Right lobe of liver (tissue), 6 donors: ENCODE measurements around the gene PTH1R. TPM values are rescaled to one million over a fixed set of nuclear protein-coding genes. Genes with fewer than 3 reads are reported as not detected.

Source experiments
- ATAC-seq, 4 donors: fragments of 200-7000 bp; cut with Tn5 transposase; one replicate each; pipeline ENCODE4 v1.9.1; 2020; ENCODE audit warnings: mild to moderate bottlenecking in 4 of 4, moderate library complexity in 4 of 4
- DNase-seq, 3 donors: peaks; one replicate each; pipeline ENCODE4 v3.0.0-alpha.2; 2020
- H3K27ac ChIP-seq, 3 donors: fragments of 200-600 bp; one replicate each; pipeline ENCODE4 v1.8.0; 2022
- H3K27me3 ChIP-seq, 2 donors: fragments of 200-600 bp; one replicate each; pipeline ENCODE4 v1.8.0; 2022
- H3K36me3 ChIP-seq, 4 donors: fragments of 200-600 bp; sonication (generic) in 1 of 4; one replicate each; pipeline versions ENCODE4 v1.5.1 to v1.8.0; 2017 to 2022; ENCODE audit warnings: control low read depth in 1 of 4
- H3K4me1 ChIP-seq, 4 donors: fragments of 200-600 bp; sonication (generic) in 1 of 4; one replicate each; pipeline versions ENCODE4 v1.5.1 to v1.8.0; 2017 to 2022; ENCODE audit warnings: control low read depth in 1 of 4
- H3K4me3 ChIP-seq, 3 donors: fragments of 200-600 bp; one replicate each; pipeline ENCODE4 v1.8.0; 2022
- H3K9me3 ChIP-seq, 4 donors: fragments of 200-600 bp; sonication (generic) in 1 of 4; one replicate each; pipeline versions ENCODE4 v1.5.1 to v1.8.0; 2017 to 2022; ENCODE audit warnings: control low read depth in 1 of 4
- CTCF ChIP-seq, 4 donors: fragments of 200-600 bp in 3 of 4; fragments of 450-650 bp in 1 of 4; IDR thresholded peaks; one replicate each; pipeline versions ENCODE4 v1.5.1 to v1.8.0; 2016 to 2022; ENCODE audit warnings: antibody characterized with exemption in 4 of 4, mild to moderate bottlenecking in 2 of 4
- POLR2A ChIP-seq: fragments of 450-650 bp; IDR thresholded peaks from one replicate; pipeline ENCODE4 v1.6.1; 2017; ENCODE audit warnings: antibody characterized with exemption, mild to moderate bottlenecking
- WGBS: methylation state at CpG from one replicate; pipeline ENCODE4 v1.1.6; 2018; ENCODE audit warnings: low coverage, low lambda C conversion rate; ENCODE audit not compliant: insufficient coverage; ENCODE audit errors: missing lambda C conversion rate; 5-methylcytosine and 5-hydroxymethylcytosine counted together
- intact Hi-C, 2 donors: fragments of 100-400 bp; cut with DNase I; formaldehyde crosslinking; loops; one replicate each; pipeline versions ENCODE4 v1.11.2 to v1.14.1; 2022
- total RNA-seq, 6 experiments: library from RNA; depleted of rRNA in 2 of 6; stranded (reverse); fragments of >200 nt in 2 of 6; fragmentation: NEBNext Ultra II Directional in 3 of 6; extraction: Animal tissue kit (Norgen Biotek cat#: 25700) in 3 of 6; gene quantifications; one replicate each; pipeline versions ENCODE4 v1.1.0 to v1.2.4, GENCODE V29; 2016 to 2023
- donor health status: DM: no; HTN: yes; CAD: no.
- donor health status: DM: no; HTN: no; CAD: no.
- donor health status: DM: no; HTN: no; CAD: no.
- donor health status: DM: no; HTN: yes; CAD: no.
- donor health status: DM: no; HTN: yes; CAD: no.

PTH1R gene
- total RNA-seq, 6 experiments from 2014 or later, result 6.1 to 32.5 (median 16.0) TPM

GRCh38 chr3:46893146-46893748 is 15.7 kb downstream of the PTH1R start:
- Histone ChIP-seq H3K27ac (no peak overlapping the region), H3K9me3 (no peaks in the 10 kb centered on the region), H3K27me3 (no peaks in the 10 kb centered on the region), H3K36me3 (no peaks in the 10 kb centered on the region), H3K4me3 (no peak overlapping the region), H3K4me1 (peaks cover 0 to 6% (median 2%) of the 10 kb centered on the region in 4 donors)
- peak in 1 of 3 donors; percentile 41 for DNase-seq
- intact Hi-C loops, result no loop called here
- TF ChIP-seq POLR2A, result no peak
- no peak for TF ChIP-seq CTCF (IDR thresholded peaks at IDR 0.05)
- ATAC-seq, result no peak
- 80% methylated on average over 1 of the region's 6 CpGs for WGBS

GRCh38 chr3:46893763-46894162 is 16.2 kb downstream of the PTH1R start:
- no peak overlapping the region for H3K27ac ChIP-seq
- WGBS, result 48% methylated on average over 8 of the region's 9 CpGs
- no peak for TF ChIP-seq POLR2A
- no peak for TF ChIP-seq CTCF (IDR thresholded peaks at IDR 0.05)
- H3K36me3 ChIP-seq, result no peaks in the 10 kb centered on the region
- peaks cover 0 to 6% (median 2%) of the 10 kb centered on the region in 4 donors for H3K4me1 ChIP-seq
- H3K4me3 ChIP-seq, result no peak overlapping the region
- DNase-seq (peak in 1 of 3 donors; percentile 31), ATAC-seq (no peak)
- no peaks in the 10 kb centered on the region for H3K9me3 ChIP-seq
- H3K27me3 ChIP-seq, result no peaks in the 10 kb centered on the region
- intact Hi-C loops, result no loop called here

DNA sequence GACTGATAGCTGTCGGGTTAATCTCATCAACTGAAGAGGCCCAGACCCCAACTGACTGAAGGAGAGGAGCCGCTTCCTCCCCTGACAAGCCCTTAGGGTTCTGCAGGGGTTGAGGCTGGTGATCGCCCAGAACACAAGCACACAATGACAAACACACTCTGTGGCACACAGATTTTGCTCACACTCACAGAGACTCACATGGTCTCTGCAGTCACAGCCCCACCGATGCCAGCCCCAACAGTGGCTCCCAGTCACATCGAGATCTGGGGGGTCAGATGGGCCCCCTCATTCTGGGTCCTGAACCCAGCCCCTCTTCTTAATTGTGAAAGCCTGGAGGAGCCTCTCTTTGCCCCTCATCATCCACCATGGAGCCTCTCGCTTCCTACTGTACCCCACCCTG is 16.7 kb downstream of the PTH1R start:
- TF ChIP-seq CTCF (IDR thresholded peaks at IDR 0.05) (no peak), POLR2A (no peak)
- H3K36me3 ChIP-seq, result no peaks in the 10 kb centered on the region
- ATAC-seq (no peak), DNase-seq (no peak)
- H3K27me3 ChIP-seq, result no peaks in the 10 kb centered on the region
- no peaks in the 10 kb centered on the region for H3K9me3 ChIP-seq
- peaks cover 0 to 6% (median 2%) of the 10 kb centered on the region in 4 donors for H3K4me1 ChIP-seq
- H3K4me3 ChIP-seq, result no peak overlapping the region
- intact Hi-C loops, result no loop called here
- no peak overlapping the region for H3K27ac ChIP-seq
- WGBS, result 73% methylated on average over 2 of the region's 6 CpGs

DNA sequence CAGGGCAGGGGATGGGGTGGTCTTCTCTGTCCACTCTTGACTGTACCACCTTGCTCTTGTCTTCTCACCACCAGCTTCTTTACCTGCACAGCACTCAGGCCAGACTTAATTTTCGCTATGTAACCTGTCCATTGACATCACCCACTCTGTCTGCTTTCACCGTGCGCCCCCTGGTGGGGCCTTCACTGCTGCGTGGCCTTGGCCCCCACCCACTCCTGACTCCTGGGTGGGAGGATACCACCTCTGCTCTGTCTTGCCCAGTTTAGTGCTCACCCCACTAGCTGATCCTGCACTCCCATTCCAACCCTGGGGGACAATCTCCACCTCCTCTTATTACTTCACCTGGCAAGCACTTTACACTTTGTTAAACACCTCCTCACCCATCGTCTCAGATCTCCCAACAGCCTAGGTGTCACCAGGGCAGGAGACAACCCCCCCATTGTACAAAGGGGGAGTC is 17.7 kb downstream of the PTH1R start:
- Histone ChIP-seq H3K27ac (no peak overlapping the region), H3K4me3 (no peak overlapping the region), H3K4me1 (peaks cover 0 to 6% (median 2%) of the 10 kb centered on the region in 4 donors), H3K36me3 (no peaks in the 10 kb centered on the region), H3K27me3 (no peaks in the 10 kb centered on the region), H3K9me3 (no peaks in the 10 kb centered on the region)
- peak; percentile 77 to 81 (median 79) for DNase-seq
- peak; percentile 83 to 88 (median 87) for TF ChIP-seq CTCF (IDR thresholded peaks at IDR 0.05)
- TF ChIP-seq POLR2A, result no peak
- intact Hi-C loops, result loop anchor here in 1 of 2 donors (5.0 kb wide), 1 partner anchor 33 kb away; the partner anchor contains the start of gene MYL3
- 10% methylated on average over 5 of the region's 5 CpGs for WGBS
- ATAC-seq, result peak; percentile 65 to 79 (median 76)
